ENCODE results near the gene HCFC1. TPM values are rescaled to one million over a fixed set of nuclear protein-coding genes. Genes with fewer than 3 reads are reported as not detected.

Gene HCFC1
- polyA plus RNA-seq, 1 of the 3 experiments (the other 2 are of a cell fraction), result 9.5 TPM

GRCh38 chrX:153968754-153969124, 2.9 kb downstream of the HCFC1 start:
- Histone ChIP-seq H3K79me2 (ENCODE audit: insufficient read depth) (peaks cover 78% of the 10 kb centered on the region), H2AFZ (ENCODE audit: low read depth) (no peak overlapping the region), H3K9ac (peak overlapping the region; percentile 98; the same call in 1 of the 2 replicates), H3K4me3 (ENCODE audit: low read depth in 2 of 2, low read length in 1 of 2) (peak overlapping the region; percentile 90 to 98), H3K36me3 (replicated peaks in 1 of 2; ENCODE audit: control insufficient read depth in 1 of 2, insufficient read depth in 2 of 2, low read length in 1 of 2) (peaks cover 6 to 12% of the 10 kb centered on the region in 2 experiments), H3K9me2 (no peaks in the 10 kb centered on the region), H3K27ac (ENCODE audit: low read depth in 2 of 2, low read length in 1 of 2) (no peak overlapping the region; a peak in 1 of 4 replicates), H3K4me2 (peak overlapping the region; percentile 80), H3K9me3 (no peaks in the 10 kb centered on the region), H4K20me1 (ENCODE audit: insufficient read depth) (peaks cover 62% of the 10 kb centered on the region), H3K4me1 (ENCODE audit: control insufficient read depth in 1 of 2, insufficient read depth in 2 of 2, low read depth in 1 of 2, low read length in 1 of 2) (peaks cover 16 to 42% of the 10 kb centered on the region in 2 experiments; a peak in 2 of 4 replicates), H3K27me3 (ENCODE audit: insufficient read depth) (no peaks in the 10 kb centered on the region), H3F3A (replicated peaks; ENCODE audit: insufficient read depth) (peaks cover 7% of the 10 kb centered on the region)
- ChIA-PET POLR2A (no interaction called here), CTCF (interaction anchor here (0.6 to 11.6 kb wide), 8 partner anchors 11 to 404 kb away, joined by 3 to 179 read pairs (median 6); partner anchors contain the start of genes PLXNB3 and RENBP)
- TF ChIP-seq MXI1 (IDR thresholded peaks at IDR 0.05; ENCODE audit: low read depth, low read length) (0 out of 2 replicates have a peak, but pooled peaks have one; percentile 11), YY1 (IDR thresholded peaks at IDR 0.05; ENCODE audit: low read depth) (no peak)
- 43% methylated on average over 5 of the region's 12 CpGs for WGBS (ENCODE audit: low lambda C conversion rate)
- DNase-seq, result no peak

DNA sequence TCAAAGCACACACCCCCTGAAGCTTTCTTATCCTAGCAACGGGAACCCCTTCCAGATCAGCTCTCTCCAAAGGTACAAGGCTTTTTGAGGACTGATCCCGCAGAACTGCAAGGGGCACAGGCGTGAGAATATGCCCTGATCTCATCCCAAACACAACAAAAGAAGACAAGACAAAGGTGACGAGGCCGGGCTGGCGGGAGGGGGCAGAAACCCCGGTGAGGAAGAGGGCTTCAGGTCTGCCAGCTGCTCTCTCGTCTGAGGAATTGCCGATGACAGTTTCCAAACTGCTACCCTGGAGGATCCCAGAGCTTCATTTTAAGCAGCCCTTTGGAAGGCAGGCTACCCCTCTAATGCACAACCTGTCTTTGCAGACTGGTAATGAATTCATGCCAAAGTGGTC, 3.4 kb downstream of the HCFC1 start:
- no peak for DNase-seq
- 81% methylated on average over 7 of the region's 9 CpGs for WGBS (ENCODE audit: low lambda C conversion rate)
- ChIA-PET CTCF (interaction anchor here (0.6 to 11.6 kb wide), 7 partner anchors 10 to 405 kb away, joined by 3 to 179 read pairs (median 6); partner anchors contain the start of genes PLXNB3 and RENBP), POLR2A (no interaction called here)
- H3K79me2 ChIP-seq (ENCODE audit: insufficient read depth), result peaks cover 78% of the 10 kb centered on the region
- no peaks in the 10 kb centered on the region for H3K9me3 ChIP-seq
- H3K27me3 ChIP-seq (ENCODE audit: insufficient read depth), result no peaks in the 10 kb centered on the region
- H2AFZ ChIP-seq (ENCODE audit: low read depth), result no peak overlapping the region
- no peak overlapping the region for H3K27ac ChIP-seq (ENCODE audit: low read depth in 2 of 2, low read length in 1 of 2)
- H3K4me2 ChIP-seq, result peak overlapping the region; percentile 80
- H3K4me3 ChIP-seq (ENCODE audit: low read depth in 2 of 2, low read length in 1 of 2), result peak overlapping the region; percentile 90 to 98; a peak in 2 of 4 replicates
- peaks cover 6 to 17% of the 10 kb centered on the region in 2 experiments for H3K36me3 ChIP-seq (replicated peaks in 1 of 2; ENCODE audit: control insufficient read depth in 1 of 2, insufficient read depth in 2 of 2, low read length in 1 of 2)
- TF ChIP-seq SMC3 (IDR thresholded peaks at IDR 0.05; ENCODE audit: low read depth, low read length), result no peak
- TF ChIP-seq, protein P1, sequence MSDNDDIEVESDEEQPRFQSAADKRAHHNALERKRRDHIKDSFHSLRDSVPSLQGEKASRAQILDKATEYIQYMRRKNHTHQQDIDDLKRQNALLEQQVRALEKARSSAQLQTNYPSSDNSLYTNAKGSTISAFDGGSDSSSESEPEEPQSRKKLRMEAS (IDR thresholded peaks at IDR 0.05; ENCODE audit: low read depth), result no peak
- TF ChIP-seq CHD2 (IDR thresholded peaks at IDR 0.05; ENCODE audit: low read length, partially characterized antibody), result no peak
- H4K20me1 ChIP-seq (ENCODE audit: insufficient read depth), result peaks cover 67% of the 10 kb centered on the region
- H3K4me1 ChIP-seq (ENCODE audit: control insufficient read depth in 1 of 2, insufficient read depth in 2 of 2, low read depth in 1 of 2, low read length in 1 of 2), result peaks cover 16 to 37% of the 10 kb centered on the region in 2 experiments; a peak in 2 of 4 replicates
- peaks cover 6% of the 10 kb centered on the region for H3F3A ChIP-seq (replicated peaks; ENCODE audit: insufficient read depth)
- peak overlapping the region; percentile 98; the same call in 1 of the 2 replicates for H3K9ac ChIP-seq
- H3K9me2 ChIP-seq, result no peaks in the 10 kb centered on the region

- Histone ChIP-seq H3K79me2 (ENCODE audit: insufficient read depth) (peaks cover 80% of the 10 kb centered on the region), H3K9me2 (no peaks in the 10 kb centered on the region), H3F3A (replicated peaks; ENCODE audit: insufficient read depth) (no peaks in the 10 kb centered on the region), H3K9ac (no peak overlapping the region), H3K36me3 (replicated peaks in 1 of 2; ENCODE audit: control insufficient read depth in 1 of 2, insufficient read depth in 2 of 2, low read length in 1 of 2) (peaks cover 6 to 23% of the 10 kb centered on the region in 2 experiments), H3K4me2 (peak overlapping the region; percentile 80; the same call in 1 of the 2 replicates), H3K27me3 (ENCODE audit: insufficient read depth) (no peaks in the 10 kb centered on the region), H3K4me1 (ENCODE audit: control insufficient read depth in 1 of 2, insufficient read depth in 2 of 2, low read depth in 1 of 2, low read length in 1 of 2) (peaks cover 16 to 35% of the 10 kb centered on the region in 2 experiments; a peak in 2 of 4 replicates), H2AFZ (ENCODE audit: low read depth) (no peak overlapping the region), H3K27ac (ENCODE audit: low read depth in 2 of 2, low read length in 1 of 2) (no peak overlapping the region; a peak in 1 of 4 replicates), H3K9me3 (no peaks in the 10 kb centered on the region), H4K20me1 (ENCODE audit: insufficient read depth) (peaks cover 72% of the 10 kb centered on the region), H3K4me3 (ENCODE audit: low read depth in 2 of 2, low read length in 1 of 2) (no peak overlapping the region)
- DNase-seq, result no peak
- CTCF ChIA-PET, result interaction anchor here (0.6 to 11.6 kb wide), 8 partner anchors 10 to 349 kb away, joined by 3 to 179 read pairs (median 6); partner anchors contain the start of genes PLXNB3 and RENBP
- WGBS (ENCODE audit: low lambda C conversion rate), result 89% methylated on average over 9 of the region's 16 CpGs
- POLR2A ChIA-PET, result no interaction called here
- no peak for TF ChIP-seq RFX5 (IDR thresholded peaks at IDR 0.05; ENCODE audit: low read length)
- no peak for TF ChIP-seq USF2 (IDR thresholded peaks at IDR 0.05; ENCODE audit: borderline replicate concordance, low read depth, low read length)
- no peak for TF ChIP-seq TAF1 (IDR thresholded peaks at IDR 0.05; ENCODE audit: borderline replicate concordance, low read depth, low read length)
- TF ChIP-seq CTCF (IDR thresholded peaks at IDR 0.05), result no peak
- no peak for TF ChIP-seq TCF12 (IDR thresholded peaks at IDR 0.05)
- no peak for TF ChIP-seq RAD21 (IDR thresholded peaks at IDR 0.05; ENCODE audit: low read length)
- no peak for TF ChIP-seq ZBTB33 (IDR thresholded peaks at IDR 0.05; ENCODE audit: borderline replicate concordance, low read depth)
- TF ChIP-seq EP300 (IDR thresholded peaks at IDR 0.05; ENCODE audit: borderline replicate concordance in 1 of 2, low read depth in 1 of 2, low read length in 1 of 2), result no peak
- TF ChIP-seq JUND (IDR thresholded peaks at IDR 0.05), result no peak
- TF ChIP-seq GATA2 (CRISPR knock-in tag; IDR thresholded peaks at IDR 0.05), result no peak
- TF ChIP-seq YY1 (IDR thresholded peaks at IDR 0.05; ENCODE audit: low read depth), result no peak
- no peak for TF ChIP-seq MXI1 (IDR thresholded peaks at IDR 0.05; ENCODE audit: low read depth, low read length)
Observed at GRCh38 chrX:153967536-153968224, 3.9 kb downstream of the HCFC1 start.
